ENCODE results near the gene FHAD1.

DNA sequence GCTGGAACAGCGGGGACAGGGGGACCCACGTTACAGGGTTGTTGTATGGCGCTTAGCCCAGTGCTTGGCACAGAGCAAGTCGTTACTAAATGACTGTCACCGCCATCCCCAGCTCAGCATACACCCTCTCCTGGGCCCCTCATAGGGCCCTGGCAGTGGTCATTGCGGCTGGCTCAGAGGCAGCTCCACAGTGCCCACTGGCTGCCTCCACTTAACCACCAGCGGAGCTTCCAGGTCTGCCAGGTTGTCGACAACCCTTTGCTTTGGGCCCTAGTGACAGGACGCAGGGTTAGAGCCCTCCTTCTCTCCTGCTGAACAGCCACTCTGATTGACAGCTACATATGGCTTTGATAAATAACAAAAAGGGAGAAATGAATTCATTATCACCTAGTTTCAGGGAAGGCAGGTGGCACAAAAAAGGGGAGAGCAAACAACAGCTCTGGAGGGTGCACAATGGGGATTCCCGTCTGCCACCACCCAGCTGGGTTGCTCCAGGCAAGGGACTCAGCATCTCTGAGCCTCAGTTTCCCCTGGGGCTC, 167.5 kb downstream of the FHAD1 start:
- TF ChIP-seq, protein P1, sequence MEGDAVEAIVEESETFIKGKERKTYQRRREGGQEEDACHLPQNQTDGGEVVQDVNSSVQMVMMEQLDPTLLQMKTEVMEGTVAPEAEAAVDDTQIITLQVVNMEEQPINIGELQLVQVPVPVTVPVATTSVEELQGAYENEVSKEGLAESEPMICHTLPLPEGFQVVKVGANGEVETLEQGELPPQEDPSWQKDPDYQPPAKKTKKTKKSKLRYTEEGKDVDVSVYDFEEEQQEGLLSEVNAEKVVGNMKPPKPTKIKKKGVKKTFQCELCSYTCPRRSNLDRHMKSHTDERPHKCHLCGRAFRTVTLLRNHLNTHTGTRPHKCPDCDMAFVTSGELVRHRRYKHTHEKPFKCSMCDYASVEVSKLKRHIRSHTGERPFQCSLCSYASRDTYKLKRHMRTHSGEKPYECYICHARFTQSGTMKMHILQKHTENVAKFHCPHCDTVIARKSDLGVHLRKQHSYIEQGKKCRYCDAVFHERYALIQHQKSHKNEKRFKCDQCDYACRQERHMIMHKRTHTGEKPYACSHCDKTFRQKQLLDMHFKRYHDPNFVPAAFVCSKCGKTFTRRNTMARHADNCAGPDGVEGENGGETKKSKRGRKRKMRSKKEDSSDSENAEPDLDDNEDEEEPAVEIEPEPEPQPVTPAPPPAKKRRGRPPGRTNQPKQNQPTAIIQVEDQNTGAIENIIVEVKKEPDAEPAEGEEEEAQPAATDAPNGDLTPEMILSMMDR (IDR thresholded peaks at IDR 0.05 in 2 of 3, conservative IDR thresholded peaks at IDR 0.05 in 1 of 3; ENCODE audit: borderline replicate concordance in 1 of 3, insufficient read depth in 1 of 3, low read depth in 2 of 3, low read length in 2 of 3) = no peak
- TF ChIP-seq EZH2 (IDR thresholded peaks at IDR 0.05) = no peak
- TF ChIP-seq, protein P2, sequence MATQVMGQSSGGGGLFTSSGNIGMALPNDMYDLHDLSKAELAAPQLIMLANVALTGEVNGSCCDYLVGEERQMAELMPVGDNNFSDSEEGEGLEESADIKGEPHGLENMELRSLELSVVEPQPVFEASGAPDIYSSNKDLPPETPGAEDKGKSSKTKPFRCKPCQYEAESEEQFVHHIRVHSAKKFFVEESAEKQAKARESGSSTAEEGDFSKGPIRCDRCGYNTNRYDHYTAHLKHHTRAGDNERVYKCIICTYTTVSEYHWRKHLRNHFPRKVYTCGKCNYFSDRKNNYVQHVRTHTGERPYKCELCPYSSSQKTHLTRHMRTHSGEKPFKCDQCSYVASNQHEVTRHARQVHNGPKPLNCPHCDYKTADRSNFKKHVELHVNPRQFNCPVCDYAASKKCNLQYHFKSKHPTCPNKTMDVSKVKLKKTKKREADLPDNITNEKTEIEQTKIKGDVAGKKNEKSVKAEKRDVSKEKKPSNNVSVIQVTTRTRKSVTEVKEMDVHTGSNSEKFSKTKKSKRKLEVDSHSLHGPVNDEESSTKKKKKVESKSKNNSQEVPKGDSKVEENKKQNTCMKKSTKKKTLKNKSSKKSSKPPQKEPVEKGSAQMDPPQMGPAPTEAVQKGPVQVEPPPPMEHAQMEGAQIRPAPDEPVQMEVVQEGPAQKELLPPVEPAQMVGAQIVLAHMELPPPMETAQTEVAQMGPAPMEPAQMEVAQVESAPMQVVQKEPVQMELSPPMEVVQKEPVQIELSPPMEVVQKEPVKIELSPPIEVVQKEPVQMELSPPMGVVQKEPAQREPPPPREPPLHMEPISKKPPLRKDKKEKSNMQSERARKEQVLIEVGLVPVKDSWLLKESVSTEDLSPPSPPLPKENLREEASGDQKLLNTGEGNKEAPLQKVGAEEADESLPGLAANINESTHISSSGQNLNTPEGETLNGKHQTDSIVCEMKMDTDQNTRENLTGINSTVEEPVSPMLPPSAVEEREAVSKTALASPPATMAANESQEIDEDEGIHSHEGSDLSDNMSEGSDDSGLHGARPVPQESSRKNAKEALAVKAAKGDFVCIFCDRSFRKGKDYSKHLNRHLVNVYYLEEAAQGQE (IDR thresholded peaks at IDR 0.05; ENCODE audit: low read depth) = no peak
- TF ChIP-seq EZH2phosphoT487 (IDR thresholded peaks at IDR 0.05; ENCODE audit: borderline replicate concordance) = no peak
- no peak for TF ChIP-seq POLR2A (IDR thresholded peaks at IDR 0.05; ENCODE audit: borderline replicate concordance, extremely low read depth, insufficient read depth, insufficient read length)
- TF ChIP-seq EGR1 (IDR thresholded peaks at IDR 0.05; ENCODE audit: low read depth) = no peak
- no peak for TF ChIP-seq RAD21 (IDR thresholded peaks at IDR 0.05; ENCODE audit: low read depth)
- no peak for TF ChIP-seq TCF7L2 (IDR thresholded peaks at IDR 0.05; ENCODE audit: borderline replicate concordance, extremely low read depth, insufficient read depth, insufficient read length)
- no peak for TF ChIP-seq POLR2AphosphoS5 (IDR thresholded peaks at IDR 0.05; ENCODE audit: low read depth, low read length)
- no peak for TF ChIP-seq SRF (IDR thresholded peaks at IDR 0.05; ENCODE audit: low read depth)
- TF ChIP-seq, protein P3, sequence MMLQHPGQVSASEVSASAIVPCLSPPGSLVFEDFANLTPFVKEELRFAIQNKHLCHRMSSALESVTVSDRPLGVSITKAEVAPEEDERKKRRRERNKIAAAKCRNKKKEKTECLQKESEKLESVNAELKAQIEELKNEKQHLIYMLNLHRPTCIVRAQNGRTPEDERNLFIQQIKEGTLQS (IDR thresholded peaks at IDR 0.05) = no peak

All from HCT116 (cell line).